B cell (primary cell): Measurements from ENCODE around the gene ABCD1. TPM values are rescaled to one million over a fixed set of nuclear protein-coding genes. Genes with fewer than 3 reads are reported as not detected.
"Not testable (repeated sequence)": the region's sequence is repeated elsewhere in the genome, so short reads cannot be mapped to it uniquely, and the experiment has no call there.

ENCODE experiments used
- ATAC-seq: fragments of 200-7000 bp; cut with Tn5 transposase; one replicate; pipeline ENCODE4 v1.10.0; 2021; ENCODE audit warnings: low read depth, mild to moderate bottlenecking, moderate number of reproducible peaks, moderate library complexity
- CTCF ChIA-PET: fragments of 350-600 bp; sonication (Branson Sonifier 250); formaldehyde crosslinking; loops from one replicate; lab custom pipeline; 2021; ENCODE audit warnings: antibody characterized with exemption, inconsistent platforms; lab: Charles Lee
- POLR2A ChIA-PET: fragments of 350-600 bp; sonication (Branson Sonifier 250); formaldehyde crosslinking; loops from one replicate; lab custom pipeline; 2021; ENCODE audit warnings: antibody characterized with exemption; lab: Charles Lee
- DNase-seq: peaks from one replicate; pipeline ENCODE4 v3.0.0; 2013
- H2AFZ ChIP-seq: 2 replicates; pipeline ENCODE4 v1.6.1; 2012; ENCODE audit warnings: mild to moderate bottlenecking, low read depth, low read length; ENCODE audit not compliant: insufficient read depth, poor library complexity, severe bottlenecking
- H3K27ac ChIP-seq, 2 donors: 1 replicate in 1 of 2; 2 replicates in 1 of 2; pipeline ENCODE4 v1.5.1; 2012 to 2013; ENCODE audit warnings: low read length in 2 of 2, mild to moderate bottlenecking in 2 of 2, moderate library complexity in 1 of 2
- H3K27me3 ChIP-seq, 4 experiments: fragments of 200-600 bp in 1 of 4; sonication (generic) in 1 of 4; replicated peaks in 1 of 4; 1 replicate in 2 of 4; 2 replicates in 2 of 4; pipeline versions ENCODE4 v1.6.1 to v1.7.0; 2013 to 2016; ENCODE audit warnings: low read length in 3 of 4, mild to moderate bottlenecking in 2 of 4, mixed read lengths in 1 of 4, moderate library complexity in 1 of 4; ENCODE audit not compliant: insufficient read depth in 4 of 4, control insufficient read depth in 3 of 4; ENCODE audit errors: control extremely low read depth in 1 of 4
- H3K36me3 ChIP-seq, 2 experiments: replicated peaks in 1 of 2; 1 replicate in 1 of 2; 2 replicates in 1 of 2; pipeline versions ENCODE4 v1.6.1 to v1.7.1; 2013; ENCODE audit warnings: low read length in 1 of 2; ENCODE audit not compliant: insufficient read depth in 2 of 2, control insufficient read depth in 1 of 2; ENCODE audit errors: control extremely low read depth in 1 of 2, extremely low read depth in 1 of 2
- H3K4me1 ChIP-seq, 2 donors: fragments of 200-600 bp in 1 of 2; sonication (generic) in 1 of 2; 1 replicate in 1 of 2; 2 replicates in 1 of 2; pipeline versions ENCODE4 v1.5.1 to v1.6.1; 2013 to 2017; ENCODE audit warnings: low read length in 2 of 2; ENCODE audit not compliant: control insufficient read depth in 2 of 2, insufficient read depth in 2 of 2
- H3K4me2 ChIP-seq: replicated peaks from 2 replicates; pipeline ENCODE3; 2012; ENCODE audit warnings: mild to moderate bottlenecking, low read depth, low read length; ENCODE audit not compliant: poor library complexity, severe bottlenecking
- H3K4me3 ChIP-seq, 5 experiments: fragments of 200-600 bp in 1 of 5; sonication (generic) in 1 of 5; 1 replicate in 3 of 5; 2 replicates in 2 of 5; pipeline versions ENCODE4 v1.5.1 to v1.7.0; 2011 to 2016; ENCODE audit warnings: low read length in 4 of 5, mild to moderate bottlenecking in 4 of 5, low read depth in 2 of 5, control low read depth in 1 of 5, moderate library complexity in 1 of 5; ENCODE audit not compliant: insufficient read depth in 1 of 5; ENCODE audit errors: control extremely low read depth in 1 of 5, extremely low read depth in 1 of 5
- H3K79me2 ChIP-seq: fragments of 200-600 bp; sonication (generic); one replicate; pipeline ENCODE4 v1.6.0; 2016; ENCODE audit warnings: low read length; ENCODE audit not compliant: control insufficient read depth, insufficient read depth
- H3K9ac ChIP-seq: fragments of 200-600 bp; sonication (generic); 2 replicates; pipeline ENCODE4 v1.6.1; 2017; ENCODE audit warnings: mild to moderate bottlenecking, low read length, moderate library complexity
- H3K9me3 ChIP-seq, 3 donors: one replicate each; pipeline versions ENCODE4 v1.6.1 to v1.7.1; 2013; ENCODE audit warnings: low read length in 2 of 3; ENCODE audit not compliant: control insufficient read depth in 2 of 3, insufficient read depth in 1 of 3; ENCODE audit errors: control extremely low read depth in 1 of 3
- H4K20me1 ChIP-seq: 2 replicates; pipeline ENCODE4 v1.6.0; 2012; ENCODE audit warnings: mild to moderate bottlenecking, low read length; ENCODE audit not compliant: insufficient read depth, control insufficient read depth, poor library complexity, severe bottlenecking
- H3K27ac Mint-ChIP-seq: one replicate; pipeline ENCODE4 v1.8.0; 2021; ENCODE audit warnings: mixed read lengths
- H3K27me3 Mint-ChIP-seq: one replicate; pipeline ENCODE4 v1.8.0; 2021; ENCODE audit warnings: mixed read lengths
- H3K4me1 Mint-ChIP-seq: one replicate; pipeline ENCODE4 v1.8.0; 2021; ENCODE audit warnings: mixed read lengths
- H3K4me3 Mint-ChIP-seq: one replicate; pipeline ENCODE4 v1.8.0; 2021; ENCODE audit warnings: mixed read lengths
- H3K9me3 Mint-ChIP-seq: one replicate; pipeline ENCODE4 v1.8.0; 2022; ENCODE audit warnings: mixed read lengths; ENCODE audit not compliant: insufficient read depth
- CTCF ChIP-seq: fragments of 200-600 bp; IDR thresholded peaks from one replicate; pipeline ENCODE4 v1.8.0; 2022; ENCODE audit warnings: antibody characterized with exemption, mild to moderate bottlenecking
- EZH2 ChIP-seq: IDR thresholded peaks from 2 replicates; pipeline ENCODE4 v1.6.1; 2012; ENCODE audit warnings: borderline replicate concordance, low read depth, mild to moderate bottlenecking, moderate library complexity, low read length; ENCODE audit not compliant: insufficient read depth, poor library complexity, severe bottlenecking
- WGBS: methylation state at CpG from one replicate; pipeline ENCODE4 v1.1.5; 2013; ENCODE audit warnings: missing lambda C conversion rate; ENCODE audit not compliant: insufficient coverage; 5-methylcytosine and 5-hydroxymethylcytosine counted together
- intact Hi-C: fragments of 100-400 bp; cut with micrococcal nuclease; formaldehyde crosslinking; loops from one replicate; pipeline ENCODE4 v1.10.0; 2022
- polyA plus RNA-seq: library from polyadenylated mRNA; depleted of rRNA; stranded (reverse); fragments of >200 nt; gene quantifications from 2 replicates; pipeline ENCODE4 v1.2.3, GENCODE V29; 2012
- total RNA-seq, 2 donors: library from RNA; stranded (reverse); fragments of 120-200 nt in 1 of 2; gene quantifications; 1 replicate in 1 of 2; 2 replicates in 1 of 2; pipeline versions ENCODE4 v1.2.3 to v1.2.4, GENCODE V29; 2013 to 2022

Gene ABCD1
- total and polyA plus RNA-seq, 2 donors (not counting 1 experiment from before 2014, with no cell fraction given) = 9.7 to 12.2 TPM

- H3K4me3 ChIP-seq, ATAC-seq, H3K9me3 ChIP-seq, H3K4me2 ChIP-seq, H3K9ac ChIP-seq, H3K27ac Mint-ChIP-seq, CTCF ChIA-PET, H2AFZ ChIP-seq, H3K27ac ChIP-seq, H3K27me3 ChIP-seq, H3K9me3 Mint-ChIP-seq, POLR2A ChIA-PET, H3K27me3 Mint-ChIP-seq, H3K4me3 Mint-ChIP-seq, H3K4me1 ChIP-seq, H3K4me1 Mint-ChIP-seq, intact Hi-C loops, DNase-seq: not testable (repeated sequence)
- Histone ChIP-seq H4K20me1 (peaks cover 63% of the 10 kb centered on the region), H3K36me3 (peaks cover 0 to 29% of the 10 kb centered on the region in 2 experiments), H3K79me2 (peaks cover 22% of the 10 kb centered on the region)
- WGBS = 96% methylated on average over 16 of the region's 18 CpGs
Measured at GRCh38 chrX:153705403-153706060, 19.1 kb upstream of the ABCD1 start.

- peaks cover 66% of the 10 kb centered on the region for H4K20me1 ChIP-seq
Measured at GRCh38 chrX:153706799-153707198, 17.9 kb upstream of the ABCD1 start.

More at GRCh38 chrX:153706799-153707198, 17.9 kb upstream of the ABCD1 start:
- POLR2A ChIA-PET = no interaction called here
- 98% methylated on average over 8 of the region's 9 CpGs for WGBS
- Histone ChIP-seq H3K27me3 (no peaks in the 10 kb centered on the region), H3K9me3 (no peaks in the 10 kb centered on the region), H3K36me3 (peaks cover 0 to 23% of the 10 kb centered on the region in 2 experiments), H3K27ac (no peak overlapping the region), H3K4me1 (no peaks in the 10 kb centered on the region), H3K4me3 (no peak overlapping the region), H3K4me2 (no peak overlapping the region), H3K79me2 (peaks cover 34% of the 10 kb centered on the region), H2AFZ (no peak overlapping the region), H3K9ac (no peak overlapping the region)
- no peaks in the 10 kb centered on the region for H3K4me1 Mint-ChIP-seq
- ATAC-seq (no peak), DNase-seq (no peak)
- CTCF ChIA-PET = interaction anchor here (1.3 kb wide), 1 partner anchor 253 kb away, joined by 3 read pairs; no protein-coding TSS in a partner anchor
- H3K27ac Mint-ChIP-seq = no peak overlapping the region
- H3K9me3 Mint-ChIP-seq = no peaks in the 10 kb centered on the region
- intact Hi-C loops = no loop called here
- H3K4me3 Mint-ChIP-seq = no peak overlapping the region
- TF ChIP-seq EZH2 = no peak
- TF ChIP-seq CTCF = no peak
- no peaks in the 10 kb centered on the region for H3K27me3 Mint-ChIP-seq
